Umbilical cord (tissue), 2 donors: Measurements from ENCODE around the gene DYSF. TPM values are rescaled to one million over a fixed set of nuclear protein-coding genes. Genes with fewer than 3 reads are reported as not detected.
"Not testable (repeated sequence)": the region's sequence is repeated elsewhere in the genome, so short reads cannot be mapped to it uniquely, and the experiment has no call there.

ENCODE experiments used
- DNase-seq: peaks from one replicate; pipeline ENCODE4 v3.0.0-alpha.2; 2015; ENCODE audit warnings: low spot score
- total RNA-seq: library from RNA; depleted of rRNA; stranded (reverse); fragments of >200 nt; gene quantifications from one replicate; pipeline ENCODE4 v1.2.3, GENCODE V29; 2014; ENCODE audit warnings: low replicate concordance; ENCODE audit not compliant: insufficient read depth

The DYSF gene
- total RNA-seq, 1 donor from 2014 or later: 2.9 TPM

DNA sequence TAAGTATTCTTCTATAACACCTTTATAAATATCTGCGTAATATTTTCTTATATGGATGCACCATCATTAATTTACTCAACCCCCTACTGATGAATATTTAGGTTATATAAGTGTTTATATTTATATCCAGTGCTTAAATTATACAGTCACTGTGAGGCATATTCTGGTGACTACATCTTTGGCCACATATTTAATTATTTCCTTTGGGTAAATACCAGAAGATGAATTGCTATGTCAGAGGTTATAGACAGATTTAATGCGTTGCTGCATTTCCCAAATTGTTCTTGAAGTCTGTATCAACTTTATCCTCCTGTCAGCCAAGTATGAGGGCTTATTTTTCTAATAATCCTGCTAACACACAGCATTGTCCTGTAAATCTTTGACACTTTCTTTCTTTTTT is 18.7 kb downstream of the DYSF start:
- no peak for DNase-seq

DNA sequence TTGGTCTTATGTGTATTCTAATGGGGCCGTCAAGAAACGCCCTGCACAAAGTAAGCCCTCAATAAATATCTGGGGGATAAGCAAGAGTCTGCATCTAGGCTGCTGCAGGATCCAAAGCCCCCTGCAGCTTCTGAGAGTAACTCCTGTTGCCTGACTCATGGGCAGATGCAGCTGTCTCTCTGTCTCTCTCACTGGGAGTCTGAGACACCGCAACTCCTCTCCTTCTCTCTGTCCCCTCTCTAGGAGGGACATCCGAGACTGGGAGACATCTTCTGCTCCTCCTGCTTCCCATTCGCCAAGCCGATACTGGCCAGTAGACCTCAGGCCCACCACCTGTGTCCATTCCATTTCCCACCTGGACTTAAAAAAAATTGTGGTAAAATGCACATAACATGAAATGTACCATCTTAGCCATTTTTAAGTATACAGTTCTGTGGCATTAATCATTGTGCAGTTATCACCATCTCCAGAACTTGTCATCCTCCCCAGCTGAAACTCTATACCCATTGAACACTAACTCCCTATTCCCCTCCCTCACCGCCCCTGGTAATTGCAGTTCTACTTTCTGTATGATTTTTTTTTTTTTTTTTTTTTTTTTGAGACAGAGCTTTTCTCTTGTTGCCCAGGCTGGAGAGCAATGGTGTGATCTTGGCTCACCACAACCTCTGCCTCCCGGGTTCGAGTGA is 20.1 kb downstream of the DYSF start:
- DNase-seq: no peak

GRCh38 chr2:71474116-71474743 is 20.9 kb downstream of the DYSF start:
- DNase-seq: no peak

DNA sequence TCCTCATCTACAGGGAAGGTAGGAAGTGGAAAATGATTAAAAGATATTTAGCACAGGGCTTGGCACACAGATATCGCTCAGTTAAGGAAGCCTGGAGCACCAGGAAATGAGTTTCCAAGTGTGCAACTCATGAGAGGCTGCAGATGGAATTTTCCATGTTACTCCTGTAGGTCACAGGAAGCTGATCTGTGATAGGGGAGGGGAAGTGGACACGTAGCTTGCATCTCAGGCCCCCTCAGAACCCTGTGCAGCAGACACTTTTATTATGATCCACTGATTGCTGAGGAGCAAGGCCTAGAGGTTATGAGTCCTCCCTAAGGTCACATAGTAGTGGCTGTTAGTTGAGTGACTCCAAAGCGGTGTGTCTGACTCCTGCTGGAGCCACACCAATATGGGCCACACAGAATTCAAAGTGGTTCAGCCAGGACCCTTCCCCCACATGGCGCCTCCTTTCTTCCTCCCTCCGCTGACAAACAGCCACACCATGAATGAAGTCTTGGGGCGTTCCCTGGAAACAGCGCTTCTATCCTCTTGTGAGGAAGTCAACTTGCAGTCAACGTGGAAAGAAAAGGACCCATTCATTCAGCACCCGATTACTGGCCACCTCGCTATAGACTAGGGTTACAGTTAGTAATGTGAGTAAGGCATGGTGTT is 21.5 kb downstream of the DYSF start:
- no peak for DNase-seq

DNA sequence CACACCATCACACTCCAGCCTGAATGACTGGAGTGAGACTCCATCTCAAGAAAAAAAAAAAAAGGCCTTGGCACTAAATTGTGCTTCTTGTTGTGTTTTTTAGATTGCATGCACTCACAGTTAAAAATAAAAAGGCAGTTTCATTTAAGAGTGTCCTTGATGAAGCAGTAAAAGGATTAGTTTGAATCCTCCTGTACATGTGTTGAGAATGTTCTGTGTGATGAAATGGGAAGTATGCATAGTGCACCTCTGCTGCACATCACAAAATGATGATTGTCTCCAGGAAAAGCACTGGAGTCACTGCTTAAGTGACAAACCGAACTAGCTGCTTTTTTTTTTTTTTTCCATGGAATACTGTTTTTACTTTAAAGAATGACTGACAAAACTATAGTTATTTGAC is 23.1 kb downstream of the DYSF start:
- DNase-seq: no peak

- no peak for DNase-seq
Measured at GRCh38 chr2:71477231-71477691, 23.9 kb downstream of the DYSF start.

DNA sequence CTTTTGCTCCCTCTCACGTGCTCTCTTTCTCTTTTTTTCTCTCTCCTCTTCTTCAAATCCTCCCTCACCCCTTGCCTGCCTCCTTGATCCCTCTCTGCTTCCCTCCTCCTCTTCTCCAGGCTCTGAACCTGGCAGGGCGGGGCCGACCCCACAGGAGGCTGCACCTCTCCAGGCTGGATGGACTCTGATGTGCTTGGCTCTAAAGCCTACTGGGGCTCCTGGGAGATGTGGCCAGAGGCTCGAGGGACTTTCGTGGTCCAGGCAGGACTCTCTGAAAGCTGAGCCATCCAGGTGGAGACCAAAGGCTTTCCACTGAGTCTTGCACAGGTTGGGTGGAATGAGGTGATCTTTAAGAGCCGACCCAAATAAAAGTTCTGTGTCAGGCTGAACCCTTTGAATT is 25.4 kb downstream of the DYSF start:
- DNase-seq: no peak

- no peak for DNase-seq
Measured at GRCh38 chr2:71479261-71479660, 25.9 kb downstream of the DYSF start.

- no peak for DNase-seq
Measured at GRCh38 chr2:71481111-71481510, 27.8 kb downstream of the DYSF start.

DNA sequence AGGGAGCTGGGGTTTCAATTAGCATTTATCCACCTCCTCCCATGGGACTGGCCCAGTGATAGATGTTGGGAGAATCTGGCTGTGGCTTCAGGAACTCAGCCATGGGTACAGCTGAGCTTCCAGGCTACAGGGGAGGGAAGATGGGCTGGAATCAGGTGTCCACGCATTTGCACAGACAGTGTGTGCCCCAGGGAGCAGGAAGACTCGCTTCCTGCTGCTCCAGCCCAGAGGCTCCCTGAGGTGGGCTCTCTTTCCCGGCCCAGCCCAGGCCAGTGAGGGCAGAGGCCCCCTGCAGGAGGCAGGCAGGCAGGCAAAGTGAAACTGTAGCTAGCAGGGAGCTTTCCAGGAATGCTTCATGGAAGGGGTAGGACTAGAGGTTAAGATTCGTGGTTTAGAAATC is 28.7 kb downstream of the DYSF start:
- no peak for DNase-seq

- DNase-seq: no peak
Measured at GRCh38 chr2:71483246-71483645, 29.9 kb downstream of the DYSF start.

- no peak for DNase-seq
Measured at GRCh38 chr2:71484354-71484753, 31.0 kb downstream of the DYSF start.

DNA sequence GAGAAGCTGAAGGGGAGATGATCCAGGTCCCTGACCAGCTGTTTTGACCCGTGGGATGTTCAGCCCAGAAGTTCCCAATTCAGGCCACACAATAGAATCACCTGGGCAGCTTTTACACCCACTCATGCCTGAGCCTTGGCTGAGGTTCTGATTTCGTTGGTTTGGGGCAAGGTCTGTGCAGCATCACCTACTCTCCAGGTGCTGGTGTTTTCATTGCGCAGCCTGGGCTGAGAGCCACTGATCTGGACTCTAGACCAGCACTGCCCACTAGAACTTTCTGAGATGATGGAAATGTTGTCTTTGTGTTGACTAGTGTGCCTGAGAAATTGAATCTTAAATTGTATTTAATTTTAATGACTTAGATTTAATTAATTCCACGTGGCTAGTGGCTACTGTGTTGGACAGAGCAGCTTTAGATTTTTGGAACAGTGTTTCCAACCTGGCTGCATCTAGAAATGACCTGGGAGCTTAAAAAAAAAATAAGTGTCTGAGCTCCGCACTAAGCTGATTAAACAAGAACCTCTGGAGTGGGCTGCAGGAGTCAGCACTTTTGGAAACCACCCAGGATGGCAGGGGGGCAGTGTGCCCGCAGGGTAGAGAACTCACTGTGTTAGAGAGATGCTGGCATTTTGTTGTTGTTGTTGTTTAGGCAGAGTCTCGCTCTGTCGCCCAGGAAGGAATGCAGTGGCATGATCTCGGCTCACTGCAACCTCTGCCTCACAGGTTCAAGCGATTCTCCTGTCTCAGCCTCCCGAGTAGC is 33.7 kb downstream of the DYSF start:
- no peak for DNase-seq

DNA sequence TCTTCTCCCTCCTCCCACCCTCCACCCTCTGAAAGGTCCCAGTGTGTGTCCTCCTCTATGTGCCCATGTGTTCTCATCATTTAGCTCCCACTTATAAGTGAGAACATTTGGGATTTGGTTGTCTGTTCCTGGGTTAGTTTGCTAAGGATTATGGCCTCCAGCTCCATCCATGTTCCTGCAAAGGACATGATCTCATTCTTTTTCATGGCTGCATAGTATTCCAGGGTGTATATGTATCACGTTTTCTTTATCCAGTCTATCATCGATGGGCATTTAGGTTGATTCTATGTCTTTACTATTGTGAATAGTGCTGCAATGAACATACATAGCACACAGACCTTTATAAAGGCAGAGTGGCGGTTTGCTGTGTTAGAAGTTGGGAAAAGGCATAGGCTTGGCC is 38.2 kb downstream of the DYSF start:
- DNase-seq: not testable (repeated sequence)

DNA sequence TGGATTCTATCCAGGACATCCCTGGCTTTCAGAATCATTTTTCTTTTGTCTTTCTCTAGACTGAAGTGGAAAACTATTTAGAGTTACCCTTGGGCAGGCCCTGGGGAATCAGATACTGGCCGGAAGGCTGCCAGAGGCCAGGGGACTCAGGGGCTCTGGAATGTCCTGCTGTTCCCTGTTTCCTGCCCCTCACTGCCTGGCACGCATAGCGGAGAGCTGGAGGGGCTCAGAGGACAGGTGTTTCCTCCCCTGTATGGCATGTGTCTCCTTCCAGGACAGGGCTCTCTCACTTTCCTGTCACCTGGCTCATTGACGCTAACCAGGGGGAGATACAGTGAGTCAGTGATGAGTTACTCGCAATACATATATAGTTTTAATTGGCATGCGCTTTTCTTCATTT is 38.8 kb downstream of the DYSF start:
- DNase-seq: no peak

DNA sequence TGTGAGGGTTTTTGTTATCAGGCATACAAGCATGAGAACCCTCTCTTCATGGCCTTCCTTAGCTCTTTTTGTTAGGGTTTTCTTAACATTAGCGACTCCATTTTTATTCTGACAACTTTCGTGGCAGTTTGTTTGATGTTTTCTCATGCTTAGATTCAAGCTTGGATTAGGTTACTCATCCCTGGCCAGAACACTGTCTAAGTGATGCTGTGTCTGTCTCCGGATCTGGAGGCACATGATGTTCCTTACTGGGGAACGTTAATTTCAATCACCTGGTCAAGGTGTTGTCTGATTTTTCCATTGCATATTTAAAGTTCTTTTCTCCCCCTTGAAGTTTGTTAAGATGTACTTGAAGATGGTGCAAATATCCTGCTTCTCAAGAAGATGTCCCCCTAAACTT is 40.7 kb downstream of the DYSF start:
- DNase-seq: no peak

GRCh38 chr2:71494523-71495155 is 41.3 kb downstream of the DYSF start:
- DNase-seq: no peak

DNA sequence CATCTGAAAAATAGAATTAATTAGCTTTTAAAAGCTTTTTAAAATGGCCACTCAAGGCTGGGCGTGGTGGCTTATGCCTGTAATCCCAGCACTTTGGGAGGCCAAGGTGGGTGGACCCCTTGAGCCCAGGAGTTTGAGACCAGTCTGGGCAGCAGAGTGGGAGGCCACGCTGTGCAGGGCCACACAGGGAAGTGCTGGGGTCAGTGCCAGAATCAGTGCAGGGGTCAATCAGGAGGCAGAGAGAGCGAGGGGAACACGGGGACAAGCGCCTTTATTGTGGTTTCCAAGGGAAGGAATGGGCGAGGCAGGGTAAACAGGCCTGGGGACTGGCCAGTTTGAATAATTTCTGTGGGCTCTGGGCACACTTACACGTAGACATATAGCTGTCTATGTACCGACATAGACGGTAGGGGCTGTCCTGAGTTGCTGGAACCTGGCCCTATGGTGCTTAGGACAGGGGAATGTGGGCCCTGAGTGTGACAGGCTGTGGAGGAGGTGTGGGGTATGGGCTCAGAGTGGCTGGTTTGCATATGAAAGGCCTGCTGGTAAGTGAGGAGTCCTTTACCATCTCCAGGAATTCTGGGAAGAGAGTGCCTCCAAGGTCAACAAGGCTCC is 42.9 kb downstream of the DYSF start:
- no peak for DNase-seq

GRCh38 chr2:71498261-71498701 is 44.9 kb downstream of the DYSF start:
- peak; percentile 44 for DNase-seq

DNA sequence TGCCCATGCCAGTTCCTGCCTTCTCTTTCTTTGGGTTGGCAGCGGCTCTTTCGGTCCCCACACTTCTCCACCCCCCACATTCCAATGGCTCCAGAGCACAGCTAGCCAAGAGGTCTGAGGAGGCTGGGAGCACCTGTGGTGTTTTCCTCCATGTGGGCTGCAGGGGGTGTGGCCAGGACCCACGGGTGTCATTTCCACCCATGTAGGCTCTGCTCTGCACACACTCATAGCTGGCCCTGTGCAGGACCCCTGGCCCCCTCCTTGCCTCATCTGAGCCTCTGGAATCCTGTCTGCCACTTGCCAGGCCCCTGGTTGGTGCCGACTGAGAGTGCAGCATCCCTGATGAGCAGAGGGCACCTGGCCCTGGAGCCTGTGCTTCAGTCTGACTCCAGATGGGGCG is 46.3 kb downstream of the DYSF start:
- no peak for DNase-seq

DNA sequence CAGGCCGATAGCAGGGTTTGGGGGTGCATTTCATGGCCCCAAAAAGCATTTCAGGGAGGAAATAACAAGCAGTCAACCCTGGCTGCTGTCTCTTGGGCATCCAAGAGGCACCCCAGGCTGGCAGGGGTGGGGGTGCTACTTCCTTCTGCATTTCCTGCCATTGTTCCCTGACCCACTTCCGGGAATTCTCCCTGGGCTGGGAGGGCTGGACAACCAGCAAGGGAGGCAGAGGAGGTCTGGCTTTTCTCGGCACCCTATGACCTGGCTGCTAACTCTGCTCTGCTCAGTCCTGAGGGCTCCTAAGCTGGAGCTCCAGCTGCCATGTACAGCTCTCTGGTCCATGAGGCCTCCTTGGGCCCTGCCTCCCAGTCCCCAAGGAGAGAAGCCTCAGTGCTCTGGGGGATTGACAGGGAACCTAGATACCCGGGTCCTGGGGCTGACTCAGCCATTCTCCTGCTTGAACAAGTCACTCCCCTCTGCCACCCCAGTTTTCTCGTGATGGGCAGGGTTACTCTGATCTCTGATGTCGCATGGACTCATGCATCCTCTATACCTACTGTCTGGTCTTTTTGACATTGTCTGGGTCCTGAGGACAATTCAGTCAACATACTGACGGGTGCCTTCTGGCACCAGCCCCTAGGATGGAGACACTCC is 47.2 kb downstream of the DYSF start:
- peak; percentile 40 for DNase-seq
